ENCODE results near the gene HECTD2. TPM values are rescaled to one million over a fixed set of nuclear protein-coding genes. Genes with fewer than 3 reads are reported as not detected.
A peak's percentile ranks its signal among the peaks of the same experiment; 100 is the strongest.

The HECTD2 gene
- total and polyA plus RNA-seq, 5 donors: 4.6 to 13.4 (median 9.5) TPM

GRCh38 chr10:91412354-91413087 lies 2.4 kb downstream of the HECTD2 start:
- H3K27me3 ChIP-seq (ENCODE audit: control insufficient read depth, insufficient read depth): no peaks in the 10 kb centered on the region
- H3K4me1 ChIP-seq (ENCODE audit: control insufficient read depth, insufficient read depth, low read length): peaks cover 3% of the 10 kb centered on the region
- H3K9me3 ChIP-seq (ENCODE audit: control insufficient read depth, low read length): no peaks in the 10 kb centered on the region
- ATAC-seq (no peak), DNase-seq (no peak)
- H3K4me3 ChIP-seq (ENCODE audit: low read length): no peak overlapping the region
- no peak overlapping the region for H3K27ac ChIP-seq (ENCODE audit: low read length)
- intact Hi-C loops (cut with DNase I): loop anchor here in 1 of 4 donors (10.0 kb wide), 1 partner anchor 222 kb away; the partner anchor contains the start of gene PPP1R3C
- WGBS: 60% methylated on average over 4 of the region's 4 CpGs

GRCh38 chr10:91415816-91416215 lies 5.7 kb downstream of the HECTD2 start:
- 83% methylated on average over 3 of the region's 3 CpGs for WGBS
- no peak for DNase-seq
- Histone ChIP-seq H3K27me3 (ENCODE audit: control insufficient read depth, insufficient read depth) (no peaks in the 10 kb centered on the region), H3K4me3 (ENCODE audit: low read length) (no peak overlapping the region), H3K27ac (ENCODE audit: low read length) (no peak overlapping the region), H3K9me3 (ENCODE audit: control insufficient read depth, low read length) (no peaks in the 10 kb centered on the region), H3K4me1 (ENCODE audit: control insufficient read depth, insufficient read depth, low read length) (peaks cover 3% of the 10 kb centered on the region)
- no peak for ATAC-seq
- intact Hi-C loops (cut with DNase I): loop anchor here in 1 of 4 donors (10.0 kb wide), 1 partner anchor 219 kb away; the partner anchor contains the start of gene PPP1R3C

GRCh38 chr10:91416339-91416855 lies 6.3 kb downstream of the HECTD2 start:
- peaks cover 3% of the 10 kb centered on the region for H3K4me1 ChIP-seq (ENCODE audit: control insufficient read depth, insufficient read depth, low read length)
- 76% methylated on average over 3 of the region's 3 CpGs for WGBS
- no peak overlapping the region for H3K27ac ChIP-seq (ENCODE audit: low read length)
- H3K9me3 ChIP-seq (ENCODE audit: control insufficient read depth, low read length): no peaks in the 10 kb centered on the region
- H3K27me3 ChIP-seq (ENCODE audit: control insufficient read depth, insufficient read depth): no peaks in the 10 kb centered on the region
- intact Hi-C loops (cut with DNase I): loop anchor here in 1 of 4 donors (10.0 kb wide), 1 partner anchor 218 kb away; the partner anchor contains the start of gene PPP1R3C
- no peak overlapping the region for H3K4me3 ChIP-seq (ENCODE audit: low read length)
- DNase-seq: no peak
- no peak for ATAC-seq

- no peaks in the 10 kb centered on the region for H3K27me3 ChIP-seq (ENCODE audit: control insufficient read depth, insufficient read depth)
- no peaks in the 10 kb centered on the region for H3K9me3 ChIP-seq (ENCODE audit: control insufficient read depth, low read length)
- intact Hi-C loops (cut with DNase I): loop anchor here in 1 of 4 donors (10.0 kb wide), 1 partner anchor 216 kb away; the partner anchor contains the start of gene PPP1R3C
- no peak overlapping the region for H3K4me3 ChIP-seq (ENCODE audit: low read length)
- DNase-seq (no peak), ATAC-seq (no peak)
- H3K27ac ChIP-seq (ENCODE audit: low read length): no peak overlapping the region
- peaks cover 3% of the 10 kb centered on the region for H3K4me1 ChIP-seq (ENCODE audit: control insufficient read depth, insufficient read depth, low read length)
- WGBS: 89% methylated on average over 2 of the region's 2 CpGs
Measured at GRCh38 chr10:91418416-91418815, 8.3 kb downstream of the HECTD2 start.

- Histone ChIP-seq H3K4me1 (ENCODE audit: control insufficient read depth, insufficient read depth, low read length) (no peaks in the 10 kb centered on the region), H3K27me3 (ENCODE audit: control insufficient read depth, insufficient read depth) (no peaks in the 10 kb centered on the region), H3K9me3 (ENCODE audit: control insufficient read depth, low read length) (no peaks in the 10 kb centered on the region), H3K4me3 (ENCODE audit: low read length) (no peak overlapping the region), H3K27ac (ENCODE audit: low read length) (no peak overlapping the region)
- DNase-seq: no peak
- no peak for ATAC-seq
- WGBS: 94% methylated on average over 2 of the region's 2 CpGs
- intact Hi-C loops (cut with DNase I): no loop called here
Measured at GRCh38 chr10:91420868-91421267, 10.7 kb downstream of the HECTD2 start.

GRCh38 chr10:91422915-91423314 lies 12.8 kb downstream of the HECTD2 start:
- Histone ChIP-seq H3K4me3 (ENCODE audit: low read length) (no peak overlapping the region), H3K27ac (ENCODE audit: low read length) (no peak overlapping the region), H3K4me1 (ENCODE audit: control insufficient read depth, insufficient read depth, low read length) (no peaks in the 10 kb centered on the region), H3K27me3 (ENCODE audit: control insufficient read depth, insufficient read depth) (no peaks in the 10 kb centered on the region), H3K9me3 (ENCODE audit: control insufficient read depth, low read length) (no peaks in the 10 kb centered on the region)
- WGBS: 65% methylated on average over 2 of the region's 2 CpGs
- no peak for ATAC-seq
- DNase-seq: no peak
- intact Hi-C loops (cut with DNase I): no loop called here

- intact Hi-C loops (cut with DNase I): no loop called here
- Histone ChIP-seq H3K27ac (ENCODE audit: low read length) (no peak overlapping the region), H3K9me3 (ENCODE audit: control insufficient read depth, low read length) (no peaks in the 10 kb centered on the region), H3K4me1 (ENCODE audit: control insufficient read depth, insufficient read depth, low read length) (no peaks in the 10 kb centered on the region), H3K4me3 (ENCODE audit: low read length) (no peak overlapping the region), H3K27me3 (ENCODE audit: control insufficient read depth, insufficient read depth) (no peaks in the 10 kb centered on the region)
- WGBS: 75% methylated on average over 2 of the region's 2 CpGs
- no peak for DNase-seq
- ATAC-seq: no peak
Measured at GRCh38 chr10:91424016-91424415, 13.9 kb downstream of the HECTD2 start.

- no peaks in the 10 kb centered on the region for H3K9me3 ChIP-seq (ENCODE audit: control insufficient read depth, low read length)
- H3K27me3 ChIP-seq (ENCODE audit: control insufficient read depth, insufficient read depth): no peaks in the 10 kb centered on the region
- intact Hi-C loops (cut with DNase I): no loop called here
- DNase-seq (no peak), ATAC-seq (no peak)
- H3K4me1 ChIP-seq (ENCODE audit: control insufficient read depth, insufficient read depth, low read length): peaks cover 3% of the 10 kb centered on the region
- H3K4me3 ChIP-seq (ENCODE audit: low read length): no peak overlapping the region
- 70% methylated on average over 2 of the region's 2 CpGs for WGBS
- H3K27ac ChIP-seq (ENCODE audit: low read length): no peak overlapping the region
Measured at GRCh38 chr10:91432175-91432574, 22.0 kb downstream of the HECTD2 start.

GRCh38 chr10:91433620-91434019 lies 23.5 kb downstream of the HECTD2 start:
- DNase-seq (no peak), ATAC-seq (no peak)
- intact Hi-C loops (cut with DNase I): no loop called here
- Histone ChIP-seq H3K9me3 (ENCODE audit: control insufficient read depth, low read length) (no peaks in the 10 kb centered on the region), H3K4me3 (ENCODE audit: low read length) (no peak overlapping the region), H3K4me1 (ENCODE audit: control insufficient read depth, insufficient read depth, low read length) (peaks cover 3% of the 10 kb centered on the region), H3K27me3 (ENCODE audit: control insufficient read depth, insufficient read depth) (no peaks in the 10 kb centered on the region), H3K27ac (ENCODE audit: low read length) (no peak overlapping the region)
- 83% methylated on average over 2 of the region's 2 CpGs for WGBS

GRCh38 chr10:91434041-91434440 lies 23.9 kb downstream of the HECTD2 start:
- 82% methylated on average over 1 of the region's 1 CpG for WGBS
- Histone ChIP-seq H3K4me3 (ENCODE audit: low read length) (no peak overlapping the region), H3K9me3 (ENCODE audit: control insufficient read depth, low read length) (no peaks in the 10 kb centered on the region), H3K27ac (ENCODE audit: low read length) (no peak overlapping the region), H3K4me1 (ENCODE audit: control insufficient read depth, insufficient read depth, low read length) (peaks cover 3% of the 10 kb centered on the region), H3K27me3 (ENCODE audit: control insufficient read depth, insufficient read depth) (no peaks in the 10 kb centered on the region)
- ATAC-seq (no peak), DNase-seq (no peak)
- intact Hi-C loops (cut with DNase I): no loop called here

GRCh38 chr10:91435241-91435640 lies 25.1 kb downstream of the HECTD2 start:
- Histone ChIP-seq H3K9me3 (ENCODE audit: control insufficient read depth, low read length) (no peaks in the 10 kb centered on the region), H3K4me1 (ENCODE audit: control insufficient read depth, insufficient read depth, low read length) (peaks cover 3% of the 10 kb centered on the region), H3K4me3 (ENCODE audit: low read length) (no peak overlapping the region), H3K27ac (ENCODE audit: low read length) (no peak overlapping the region), H3K27me3 (ENCODE audit: control insufficient read depth, insufficient read depth) (no peaks in the 10 kb centered on the region)
- ATAC-seq (no peak), DNase-seq (peak in 1 of 3 donors; percentile 3)
- intact Hi-C loops (cut with DNase I): no loop called here
- 96% methylated on average over 2 of the region's 2 CpGs for WGBS
